ENCODE measurements around the gene KCNQ1OT1.
A peak's percentile ranks its signal among the peaks of the same experiment; 100 is the strongest.

The KCNQ1OT1 gene

DNA sequence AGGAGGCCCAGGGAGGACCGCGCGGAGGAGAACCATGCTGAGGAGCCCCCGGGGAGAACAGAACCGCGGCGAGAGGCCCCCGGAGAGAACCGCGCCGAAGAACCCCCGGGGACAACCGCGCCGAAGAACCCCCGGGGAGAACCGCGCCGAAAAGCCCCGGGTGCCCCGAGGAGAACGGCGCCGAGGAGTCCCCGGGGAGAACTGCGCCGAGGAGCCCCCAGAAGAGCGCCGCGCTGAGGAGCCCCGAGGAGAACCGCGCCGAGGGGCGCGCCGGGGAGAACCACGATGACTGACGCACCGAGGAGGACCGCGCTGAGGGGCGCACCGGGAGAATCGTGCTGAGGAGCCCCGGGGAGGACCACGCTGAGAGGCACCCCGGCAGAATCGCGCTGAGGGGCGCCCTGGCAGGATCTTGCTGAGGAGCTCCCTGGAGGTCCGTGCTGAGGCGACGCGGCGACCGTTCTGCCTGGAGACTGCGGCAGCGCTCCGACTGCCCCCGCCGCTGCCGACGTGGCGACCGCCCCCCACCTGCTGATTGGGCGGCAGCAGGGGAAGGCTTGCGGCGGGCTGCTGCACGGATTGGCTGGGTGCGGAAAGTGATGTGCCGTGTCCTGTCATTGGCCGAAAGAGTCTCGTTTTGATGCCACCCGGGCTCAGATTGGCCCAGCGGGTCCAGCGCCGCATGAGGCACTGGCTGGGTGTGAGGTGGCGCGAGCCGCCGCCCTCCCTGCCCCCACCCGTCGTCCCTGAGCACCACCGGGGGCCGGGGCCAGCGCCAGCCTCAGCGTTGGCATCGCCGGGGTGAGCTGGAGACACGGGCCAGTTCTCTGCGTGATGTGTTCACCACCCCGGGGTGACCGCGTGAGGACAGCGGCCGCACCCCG is at the start of gene KCNQ1OT1:
TSS of gene KCNQ1OT1 (minus strand) at position 464 of the 884 bp plus-strand sequence.
- DNase-seq (ENCODE audit: low read depth): peak; percentile 64

DNA sequence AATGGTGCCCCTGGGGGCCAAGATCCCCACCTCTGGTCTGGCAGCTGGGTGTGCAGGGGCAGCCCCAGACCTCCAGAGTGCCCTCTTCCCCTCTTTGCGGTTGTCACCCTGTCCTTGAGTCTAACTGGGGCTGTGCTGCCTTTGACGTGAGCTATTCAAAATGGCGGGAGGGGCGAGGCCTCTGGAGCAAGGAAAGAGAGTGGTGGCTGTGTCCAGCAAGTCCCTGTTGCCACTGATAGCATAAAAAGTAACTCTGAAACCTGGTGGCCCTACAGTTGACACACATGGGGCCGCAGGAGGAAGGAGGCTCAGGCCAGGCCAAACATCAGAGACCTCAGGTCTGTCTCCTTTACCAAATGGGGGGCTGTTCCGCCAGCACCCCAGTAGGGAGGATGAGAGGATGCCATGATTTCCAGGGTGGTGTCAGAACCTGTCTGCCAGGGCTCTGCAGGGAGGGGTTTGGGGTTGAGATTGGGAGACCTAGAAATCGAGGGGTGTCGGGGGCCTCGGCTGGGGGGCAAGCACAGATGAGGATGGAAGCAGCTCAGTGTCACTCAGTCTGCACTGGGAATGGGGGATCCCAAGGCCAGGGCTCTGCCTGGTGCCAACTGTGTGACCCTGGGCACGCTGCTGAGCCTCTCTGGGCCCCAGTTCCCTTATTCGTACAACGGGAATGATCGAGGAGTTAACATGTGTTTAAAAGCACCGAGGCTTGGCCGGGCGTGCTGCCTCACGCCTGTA is 49.2 kb upstream of the KCNQ1OT1 start:
- DNase-seq (ENCODE audit: low read depth): no peak

DNA sequence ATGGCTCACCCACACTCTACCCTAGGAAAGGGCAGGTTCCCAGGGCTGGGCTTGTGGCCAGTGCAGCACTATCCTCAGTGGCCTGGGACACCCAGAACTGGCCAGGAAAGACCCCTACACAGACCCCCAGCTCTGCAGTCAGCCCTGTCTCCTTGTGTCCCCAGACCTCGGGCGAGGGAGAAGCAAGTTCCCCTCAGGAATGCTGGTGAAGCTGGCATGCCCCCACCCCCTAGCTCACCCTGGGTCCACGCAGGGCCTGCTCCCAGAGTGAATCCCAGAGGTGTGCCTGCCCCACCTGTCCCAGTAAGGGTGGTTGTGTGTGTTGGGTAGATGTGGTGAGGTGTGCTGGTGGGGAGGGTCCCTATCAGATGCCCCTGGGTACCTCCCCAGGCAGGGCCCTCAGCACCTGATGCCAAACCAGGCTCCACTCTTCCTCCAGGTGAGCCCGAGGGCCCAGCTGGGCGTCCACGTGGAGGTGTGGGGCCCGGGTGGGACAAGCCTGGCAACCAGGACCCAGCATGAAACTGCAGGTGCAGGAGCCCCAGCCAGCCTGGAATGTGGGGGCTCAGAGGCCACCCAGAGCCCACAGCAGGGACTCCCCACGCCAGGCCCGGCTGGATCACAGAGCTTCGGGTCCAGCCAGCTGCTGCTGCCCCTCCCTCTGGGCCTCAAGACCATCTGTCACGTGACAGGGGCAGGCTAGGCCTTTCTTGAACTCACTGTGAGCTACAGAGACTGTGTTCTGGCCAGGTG is 48.4 kb upstream of the KCNQ1OT1 start:
- DNase-seq (ENCODE audit: low read depth): no peak

DNA sequence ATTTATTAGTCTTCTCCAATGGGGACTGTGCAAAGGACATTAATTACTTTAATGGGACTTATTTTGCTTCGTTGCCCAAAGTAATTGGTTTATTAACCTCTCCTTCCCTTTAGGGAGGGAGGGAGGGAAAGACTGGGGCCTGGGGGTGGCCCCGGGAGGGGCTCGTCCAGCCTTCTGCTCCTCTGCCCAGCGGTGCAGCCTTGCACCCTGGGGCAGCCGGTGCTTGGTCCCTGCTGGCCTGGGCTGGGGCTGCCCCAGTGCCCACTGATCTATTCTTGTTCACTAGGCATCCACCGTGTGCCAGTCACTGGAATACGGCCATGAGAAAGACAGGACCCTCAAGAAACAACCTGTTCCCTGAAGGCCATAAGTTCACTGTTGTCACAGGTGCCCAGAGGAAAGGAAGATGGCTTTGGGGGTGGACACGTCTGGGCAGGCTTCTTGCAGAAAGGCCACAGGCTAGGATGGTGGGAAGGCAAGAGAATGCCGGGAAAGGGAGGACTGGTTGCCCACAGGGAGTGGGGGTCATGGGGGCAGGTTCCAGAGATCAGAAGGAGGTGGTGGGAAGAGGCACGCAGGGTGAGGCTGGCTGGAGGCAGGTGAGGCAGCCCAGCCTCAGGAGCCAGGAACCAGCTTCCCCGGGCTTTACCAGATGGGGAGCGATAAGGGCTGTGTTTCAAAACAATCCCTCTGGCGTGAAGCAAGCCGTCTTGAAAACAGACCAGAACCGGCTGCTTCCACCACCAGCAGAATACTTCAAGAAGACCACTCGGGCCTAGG is 47.6 kb upstream of the KCNQ1OT1 start:
- DNase-seq (ENCODE audit: low read depth): no peak

DNA sequence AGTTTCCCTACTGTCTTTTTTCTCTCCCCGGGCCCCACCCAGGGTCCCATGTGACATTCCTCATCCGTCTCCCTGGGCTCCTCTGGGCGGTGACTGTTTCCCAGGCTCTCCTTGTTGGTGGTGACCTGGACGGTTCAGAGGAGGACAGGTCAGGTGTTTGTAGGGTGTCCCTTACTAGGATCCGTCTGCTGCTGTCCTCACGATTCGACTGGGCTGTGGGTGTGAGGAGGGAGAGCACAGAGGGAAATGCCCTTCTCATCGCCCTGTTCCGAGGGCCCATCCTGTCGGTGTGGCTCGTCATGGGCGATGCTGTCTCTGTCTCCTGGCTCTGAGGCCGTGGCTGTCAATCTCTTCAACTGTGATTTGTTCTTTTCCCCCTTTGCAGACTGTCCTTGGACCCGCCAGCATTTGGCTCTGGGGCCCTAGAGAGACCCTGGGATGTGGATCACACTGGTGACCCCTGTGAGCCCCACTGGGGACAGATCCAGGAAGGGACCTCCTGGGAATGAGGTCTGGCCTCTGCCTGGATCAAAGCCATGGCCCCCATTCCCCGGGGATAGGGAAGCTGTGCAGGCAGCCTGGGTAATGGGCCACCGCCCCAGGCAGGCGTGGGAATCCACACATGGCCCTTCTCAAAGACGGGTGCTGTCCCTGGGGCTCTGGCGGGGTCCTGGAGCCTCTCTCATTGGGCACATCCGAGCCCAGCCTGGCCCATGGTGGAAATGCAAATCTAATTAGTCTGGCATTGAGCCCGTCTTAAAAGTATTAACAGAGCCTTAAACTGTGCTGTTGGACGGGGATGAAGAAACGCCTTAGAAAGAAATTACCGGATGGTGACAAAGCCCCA is 46.8 kb upstream of the KCNQ1OT1 start:
- DNase-seq (ENCODE audit: low read depth): no peak

DNA sequence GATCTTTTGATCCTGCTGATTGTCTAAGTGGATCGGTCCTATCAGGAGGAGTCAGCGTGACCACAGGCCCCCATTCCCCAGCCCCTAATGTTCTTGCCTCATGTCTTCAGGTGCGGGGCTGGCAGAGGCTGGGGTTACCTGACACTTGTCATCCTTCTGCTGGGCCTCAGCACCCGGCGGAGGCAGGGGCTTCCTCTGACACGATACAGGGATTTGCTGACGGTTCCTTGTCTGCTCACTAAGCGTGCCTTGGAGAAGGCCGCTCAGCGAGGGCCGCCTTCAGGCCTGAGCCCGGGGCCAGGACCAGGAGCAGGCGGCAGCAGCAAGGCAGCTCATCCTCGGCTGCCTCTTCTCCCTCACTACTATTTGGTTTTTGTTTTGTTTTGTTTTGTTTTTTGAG is 45.7 kb upstream of the KCNQ1OT1 start:
- no peak for DNase-seq (ENCODE audit: low read depth)

DNA sequence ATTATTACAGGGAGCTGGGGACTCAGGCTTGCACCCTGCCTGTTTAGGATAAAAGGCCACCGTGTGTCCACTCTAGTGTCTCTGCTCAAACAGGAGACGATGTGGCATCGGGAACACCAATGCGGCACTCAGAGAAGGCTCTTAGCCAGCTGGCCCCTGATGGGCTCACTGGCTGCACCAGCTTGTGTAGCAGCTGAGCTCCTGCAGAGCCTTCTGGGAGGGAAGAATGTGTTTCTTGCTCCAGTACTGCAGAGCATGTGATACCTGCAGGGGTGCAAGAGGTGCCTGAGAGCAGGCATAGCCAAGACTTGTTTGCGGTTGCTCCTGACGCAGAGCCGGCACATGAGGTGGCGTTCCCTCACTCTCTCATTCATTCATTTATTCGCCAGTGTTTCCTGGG is 44.4 kb upstream of the KCNQ1OT1 start:
- DNase-seq (ENCODE audit: low read depth): no peak

DNA sequence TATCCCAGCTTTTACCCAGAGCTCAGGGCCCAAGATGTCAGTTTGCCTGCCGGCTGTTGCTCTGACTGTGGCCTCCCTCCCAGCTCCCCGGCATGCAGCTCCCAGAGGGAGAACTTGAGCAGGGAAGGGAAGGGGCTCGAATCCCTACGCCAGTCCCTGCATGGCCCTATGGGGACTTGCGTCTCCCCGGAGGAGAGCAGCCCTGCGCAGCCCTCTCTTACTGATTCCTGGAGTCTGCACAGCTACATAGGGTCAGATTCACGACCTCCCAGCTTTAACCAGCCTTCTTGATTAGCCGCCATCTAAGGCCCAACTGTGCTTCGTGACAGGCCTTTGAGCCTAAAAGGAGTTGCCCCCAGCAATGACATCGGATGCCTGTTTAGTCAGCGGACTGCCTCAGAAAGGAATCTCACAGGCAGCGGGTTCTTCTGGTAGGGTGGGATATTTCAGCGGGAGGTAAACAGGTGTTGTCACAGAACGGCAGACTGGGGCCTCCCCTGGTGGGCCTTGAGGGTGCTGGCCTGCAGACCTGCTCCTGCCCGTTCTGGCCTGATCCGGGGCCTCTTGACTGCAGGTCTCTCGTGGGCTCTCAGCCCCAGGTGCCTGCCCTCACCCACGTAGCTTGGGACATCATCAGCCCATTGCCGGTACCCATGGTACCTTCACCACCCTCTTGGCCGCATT is 43.8 kb upstream of the KCNQ1OT1 start:
- no peak for DNase-seq (ENCODE audit: low read depth)

DNA sequence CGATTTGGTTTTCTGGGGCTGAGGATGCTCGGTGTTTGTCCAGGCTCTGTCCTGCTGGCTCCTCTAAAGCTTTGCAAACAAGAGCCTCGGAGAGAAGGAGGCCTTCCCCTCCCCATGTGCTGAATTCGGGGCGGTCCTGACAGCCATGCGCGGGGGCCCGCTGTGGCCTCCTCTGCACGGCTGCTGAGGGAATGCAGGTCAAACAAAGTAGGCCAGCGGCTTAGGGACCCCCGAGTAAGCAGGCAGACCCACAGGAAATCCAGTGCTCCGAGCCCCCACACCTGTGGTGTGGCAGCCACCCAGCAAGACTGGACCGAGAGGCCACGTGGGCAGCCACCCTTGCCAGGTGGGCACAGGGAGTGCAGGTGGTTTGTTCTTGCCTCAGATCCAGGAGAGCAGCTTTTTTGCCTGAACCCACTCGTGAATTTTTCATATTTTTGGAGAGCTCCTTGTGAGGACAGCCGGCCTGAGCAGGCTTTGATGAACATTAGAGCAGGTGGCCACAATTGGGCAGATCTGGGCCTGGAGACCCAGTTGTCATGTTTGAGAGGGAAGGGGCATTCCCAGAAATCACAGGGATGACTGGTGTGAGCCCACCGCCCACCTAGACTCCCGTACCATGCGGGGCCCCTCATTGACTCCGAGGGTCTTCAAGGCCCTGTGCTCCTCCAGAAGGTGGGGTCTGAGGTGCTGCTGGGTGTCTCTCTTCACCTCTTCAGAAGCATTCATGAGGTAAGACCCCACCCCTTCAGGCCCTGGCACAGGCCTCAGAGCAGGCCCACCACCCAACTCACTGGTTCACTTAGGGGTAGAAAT is 43.0 kb upstream of the KCNQ1OT1 start:
- no peak for DNase-seq (ENCODE audit: low read depth)

DNA sequence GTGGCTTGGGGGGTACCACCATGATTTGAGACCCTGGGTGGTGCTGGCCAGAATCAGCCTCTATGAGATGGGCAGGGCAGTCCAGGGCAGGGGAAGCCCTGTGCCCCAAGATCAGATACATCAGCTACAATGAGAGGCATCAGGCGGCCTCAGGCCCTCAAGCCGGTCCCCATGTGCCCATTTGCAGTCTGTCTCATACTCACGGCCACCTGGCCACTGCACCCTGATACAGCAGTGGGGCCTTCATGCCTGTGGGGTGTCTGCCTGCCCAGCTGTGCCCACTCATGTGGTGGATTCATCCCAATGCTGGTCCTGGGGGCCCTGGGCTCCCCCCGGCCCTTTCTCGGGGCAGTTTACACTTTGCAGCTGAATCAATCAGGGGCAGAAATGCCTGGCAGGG is 42.4 kb upstream of the KCNQ1OT1 start:
- DNase-seq (ENCODE audit: low read depth): no peak

DNA sequence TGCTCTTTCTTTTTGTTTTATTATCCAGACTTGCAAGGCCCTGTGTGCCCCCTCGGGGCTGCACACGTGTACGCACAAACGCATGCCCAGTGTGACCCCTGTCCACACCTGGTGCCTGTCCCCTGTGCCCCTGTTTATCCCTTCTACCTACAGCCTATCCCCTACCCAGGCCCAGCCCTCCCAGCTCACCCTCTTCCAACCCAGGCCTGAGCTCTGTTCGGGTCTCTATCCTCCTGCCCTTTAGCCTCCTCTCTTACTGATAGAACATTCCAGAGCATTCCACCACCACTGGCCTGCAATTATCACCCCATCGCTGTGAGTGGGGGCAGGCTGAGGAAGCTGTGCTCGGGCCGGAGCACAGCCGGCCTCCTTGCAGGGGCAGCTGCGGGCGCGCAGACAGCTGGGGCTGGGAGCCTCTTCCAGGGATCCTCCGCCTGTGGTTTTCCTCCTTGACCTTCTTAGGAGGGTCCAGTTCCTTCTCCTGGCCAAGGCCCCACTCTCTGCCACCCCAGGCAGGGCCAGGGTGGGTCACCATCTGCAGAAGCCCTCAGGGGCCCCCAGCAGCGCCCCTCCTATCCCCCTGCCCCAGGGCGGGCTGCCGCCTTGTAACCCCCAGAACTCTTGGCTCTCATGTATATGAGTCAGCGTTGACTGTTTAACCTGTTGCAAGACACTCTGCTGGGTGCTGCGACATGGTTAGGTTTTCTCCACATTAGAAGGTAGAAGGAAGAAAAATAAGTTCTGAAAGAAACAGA is 41.8 kb upstream of the KCNQ1OT1 start:
- no peak for DNase-seq (ENCODE audit: low read depth)

DNA sequence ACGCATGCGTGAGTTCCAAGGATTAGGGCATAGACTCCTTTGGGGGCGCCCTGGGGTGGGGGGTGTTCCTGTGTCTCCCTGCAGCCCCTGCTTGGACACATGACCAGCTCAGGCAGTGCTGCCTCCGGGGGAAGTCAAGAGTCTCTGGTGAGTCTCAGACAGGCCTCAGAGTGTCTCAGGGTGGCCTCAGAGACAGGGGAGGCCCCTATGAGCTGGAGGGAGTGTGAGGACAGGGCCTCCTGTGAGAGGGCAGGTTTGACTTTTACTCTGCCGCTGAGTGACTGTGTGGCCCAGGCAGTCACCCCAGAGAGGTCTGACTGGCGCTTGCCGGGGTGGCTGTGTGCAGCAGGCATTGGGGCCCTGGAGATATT is 41.2 kb upstream of the KCNQ1OT1 start:
- no peak for DNase-seq (ENCODE audit: low read depth)

DNA sequence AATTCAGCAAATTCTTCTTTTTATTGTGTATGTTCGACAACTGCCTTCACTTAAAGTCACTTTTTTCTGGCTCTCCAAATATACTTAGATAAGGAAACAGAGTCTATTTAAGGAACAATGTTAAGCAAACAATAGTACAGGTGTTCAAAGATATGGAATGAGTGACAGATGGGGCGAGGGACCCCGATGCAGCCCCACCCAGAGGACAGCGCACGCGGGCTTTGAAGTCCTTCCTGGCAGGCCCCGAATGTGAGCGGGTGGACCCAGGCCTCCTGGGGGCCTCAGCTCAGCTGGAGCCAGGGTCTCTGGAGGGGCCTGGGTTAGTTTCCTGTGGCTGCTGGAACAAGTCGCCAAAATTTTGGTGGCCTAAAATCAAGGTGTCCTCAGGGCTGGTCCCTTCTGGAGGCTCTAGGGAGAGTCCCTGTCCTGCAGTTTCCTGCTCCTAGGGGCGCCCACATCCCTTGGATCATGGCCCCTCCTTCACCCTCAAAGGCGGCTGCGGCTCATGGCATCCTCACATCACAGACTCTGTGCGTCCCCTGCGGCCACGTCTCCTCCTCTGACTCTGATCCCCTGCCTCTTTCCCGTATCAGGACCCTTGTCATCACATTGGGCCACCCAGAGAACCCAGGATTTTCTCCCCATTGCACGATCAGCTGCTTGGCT is 40.6 kb upstream of the KCNQ1OT1 start:
- no peak for DNase-seq (ENCODE audit: low read depth)

DNA sequence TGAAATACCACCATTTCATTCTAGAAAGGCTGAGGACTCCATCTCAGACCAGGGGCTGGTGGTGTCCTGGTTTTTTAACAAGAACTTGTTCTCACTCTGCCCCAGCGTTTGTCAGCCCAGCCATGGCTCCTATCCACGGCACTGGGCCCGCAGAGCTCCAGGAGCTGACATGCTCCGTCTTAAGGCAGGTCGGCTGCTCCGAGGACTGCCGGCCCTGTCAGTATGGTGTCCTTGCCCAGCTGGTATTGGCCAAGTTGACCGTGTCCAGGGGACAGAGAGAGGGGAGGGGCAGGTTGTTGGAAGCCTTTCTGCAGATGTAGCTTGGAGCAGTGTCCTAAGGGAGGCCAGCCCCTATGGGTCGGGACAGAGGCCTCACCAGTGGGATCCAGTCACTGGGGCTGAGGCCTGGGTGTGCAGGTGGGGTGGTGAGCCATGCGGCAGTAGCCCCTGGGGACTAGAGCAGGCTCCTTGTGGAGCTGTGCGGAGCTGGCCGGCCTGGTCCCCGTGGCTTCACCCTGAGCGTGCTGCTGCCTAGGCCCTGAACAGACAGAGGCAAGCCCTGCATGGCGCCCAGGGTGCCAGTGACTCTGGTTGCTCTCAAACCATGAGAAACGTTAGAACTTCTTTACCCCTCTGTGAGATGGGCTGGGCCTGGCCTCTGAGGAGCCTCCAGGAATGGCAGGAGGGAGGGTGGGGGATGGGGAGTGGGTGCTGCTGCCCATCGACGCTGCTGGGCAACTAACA is 39.9 kb upstream of the KCNQ1OT1 start:
- DNase-seq (ENCODE audit: low read depth): no peak

DNA sequence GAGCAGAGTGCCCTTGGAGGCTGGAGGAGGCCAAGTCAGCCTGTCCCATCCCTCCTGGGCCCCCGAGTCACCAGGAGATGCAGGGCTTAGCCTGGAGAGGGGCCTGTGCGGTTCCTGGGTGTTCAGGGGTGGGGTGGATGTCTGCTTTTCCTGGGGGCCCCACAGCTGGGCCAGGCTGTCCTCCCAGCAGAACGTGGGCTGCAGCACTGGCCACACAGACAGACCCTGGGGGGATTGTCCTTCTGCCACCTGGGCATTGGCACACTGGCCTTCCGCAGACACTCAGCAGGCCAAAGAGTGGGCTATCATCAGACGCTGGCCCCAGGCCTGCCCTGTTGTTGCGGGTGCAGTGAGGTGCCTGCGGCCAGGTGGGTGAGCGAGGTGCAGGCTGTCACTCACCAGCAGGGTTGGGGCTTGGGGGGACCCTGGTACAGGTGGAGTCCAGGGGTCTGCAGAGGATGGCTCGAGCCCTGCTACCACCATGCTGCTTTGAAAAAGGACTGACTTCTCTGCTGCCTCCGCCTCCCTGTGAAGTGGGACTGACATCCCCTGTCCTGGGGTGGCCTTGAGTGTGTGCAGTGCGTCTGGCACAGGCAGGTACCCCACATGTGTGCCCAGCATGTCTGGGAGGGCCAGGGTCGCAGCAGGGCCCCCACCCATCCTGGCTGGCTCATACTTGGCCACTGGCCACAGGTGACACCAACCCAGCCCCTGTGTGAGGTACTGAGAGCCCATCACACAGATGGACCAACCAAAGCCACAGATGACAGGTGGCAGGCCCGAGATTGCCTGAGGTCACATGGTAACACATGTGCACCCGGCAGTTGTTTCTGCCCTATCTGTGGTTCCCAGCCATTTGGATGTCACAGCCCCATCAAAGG is 39.0 kb upstream of the KCNQ1OT1 start:
- no peak for DNase-seq (ENCODE audit: low read depth)

DNA sequence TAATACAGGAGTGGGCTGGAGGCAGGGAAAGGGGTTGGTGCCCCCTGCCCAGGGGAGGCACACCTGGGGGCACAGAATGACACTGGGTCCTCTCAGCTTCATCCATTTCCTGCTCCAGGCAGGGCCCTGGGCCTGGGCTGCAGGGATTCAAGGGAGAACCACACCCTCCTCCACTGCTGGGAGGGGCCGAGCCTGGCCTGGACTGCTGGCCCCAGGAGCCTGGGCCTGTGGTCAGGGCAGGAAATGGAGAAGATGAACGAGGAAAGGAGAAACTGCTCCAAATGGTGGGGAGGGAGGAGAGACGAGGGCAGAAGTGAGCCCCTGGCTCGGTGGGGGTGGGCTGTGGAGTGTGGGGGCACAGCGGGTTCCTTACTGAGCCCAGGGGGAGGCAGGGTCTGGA is 38.1 kb upstream of the KCNQ1OT1 start:
- no peak for DNase-seq (ENCODE audit: low read depth)

DNA sequence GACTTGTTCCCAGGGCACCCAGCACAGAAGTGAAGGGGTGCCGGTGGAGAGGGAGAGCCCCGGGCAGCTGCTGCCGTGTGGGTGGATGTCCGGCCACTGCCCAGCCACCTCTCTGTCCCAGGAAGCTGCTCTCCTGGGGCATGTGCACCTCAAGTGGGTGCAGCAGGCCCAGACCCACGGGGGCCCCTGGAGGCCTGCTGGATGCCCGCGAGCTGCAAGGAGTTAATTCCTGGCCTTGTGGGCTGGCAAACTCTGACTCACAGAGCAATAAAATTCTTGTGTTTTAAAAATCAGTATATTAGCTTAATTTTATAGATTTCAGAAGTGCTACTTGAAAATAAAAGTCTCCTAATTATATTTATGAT is 37.4 kb upstream of the KCNQ1OT1 start:
- no peak for DNase-seq (ENCODE audit: low read depth)
